Measurements from ENCODE around the gene BSN. TPM values are rescaled to one million over a fixed set of nuclear protein-coding genes. Genes with fewer than 3 reads are reported as not detected.

Gene BSN
- total RNA-seq (ENCODE audit: unreplicated experiment) = 46.9 TPM
- long read RNA-seq, partial matches to known transcripts = 0 of 2 reads
- long read RNA-seq, other reads (novel, unspliced or antisense) = 2 of 2 reads

GRCh38 chr3:49553692-49554632, at the start of gene BSN:
BSN (plus strand) TSS chr3:49554477; CDS start chr3:49554603, 126 bp downstream.
- peaks cover 21% of the 10 kb centered on the region for H3K9me3 Mint-ChIP-seq (ENCODE audit: unreplicated experiment)
- no peaks in the 10 kb centered on the region for H3K36me3 Mint-ChIP-seq (ENCODE audit: unreplicated experiment)
- peak within 1 kb of the TSS; percentile 97 for H3K4me3 Mint-ChIP-seq (ENCODE audit: unreplicated experiment)
- peaks cover 18% of the 10 kb centered on the region for H3K27me3 Mint-ChIP-seq (ENCODE audit: unreplicated experiment)
- peaks cover 45% of the 10 kb centered on the region for H3K4me1 Mint-ChIP-seq (ENCODE audit: low read depth, unreplicated experiment)
- TF ChIP-seq, protein P1, sequence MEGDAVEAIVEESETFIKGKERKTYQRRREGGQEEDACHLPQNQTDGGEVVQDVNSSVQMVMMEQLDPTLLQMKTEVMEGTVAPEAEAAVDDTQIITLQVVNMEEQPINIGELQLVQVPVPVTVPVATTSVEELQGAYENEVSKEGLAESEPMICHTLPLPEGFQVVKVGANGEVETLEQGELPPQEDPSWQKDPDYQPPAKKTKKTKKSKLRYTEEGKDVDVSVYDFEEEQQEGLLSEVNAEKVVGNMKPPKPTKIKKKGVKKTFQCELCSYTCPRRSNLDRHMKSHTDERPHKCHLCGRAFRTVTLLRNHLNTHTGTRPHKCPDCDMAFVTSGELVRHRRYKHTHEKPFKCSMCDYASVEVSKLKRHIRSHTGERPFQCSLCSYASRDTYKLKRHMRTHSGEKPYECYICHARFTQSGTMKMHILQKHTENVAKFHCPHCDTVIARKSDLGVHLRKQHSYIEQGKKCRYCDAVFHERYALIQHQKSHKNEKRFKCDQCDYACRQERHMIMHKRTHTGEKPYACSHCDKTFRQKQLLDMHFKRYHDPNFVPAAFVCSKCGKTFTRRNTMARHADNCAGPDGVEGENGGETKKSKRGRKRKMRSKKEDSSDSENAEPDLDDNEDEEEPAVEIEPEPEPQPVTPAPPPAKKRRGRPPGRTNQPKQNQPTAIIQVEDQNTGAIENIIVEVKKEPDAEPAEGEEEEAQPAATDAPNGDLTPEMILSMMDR (IDR thresholded peaks at IDR 0.05; ENCODE audit: partially characterized antibody, unreplicated experiment) = no peak
- peak; percentile 98 for DNase-seq
- peak within 1 kb of the TSS; percentile 100 for H3K27ac Mint-ChIP-seq (ENCODE audit: unreplicated experiment)

GRCh38 chr3:49506906-49507305, 47.4 kb upstream of the BSN start:
- TF ChIP-seq, protein P1 (IDR thresholded peaks at IDR 0.05; ENCODE audit: partially characterized antibody, unreplicated experiment) = no peak
- Mint-ChIP-seq H3K9me3 (ENCODE audit: unreplicated experiment) (no peaks in the 10 kb centered on the region), H3K4me1 (ENCODE audit: low read depth, unreplicated experiment) (no peaks in the 10 kb centered on the region), H3K36me3 (ENCODE audit: unreplicated experiment) (no peaks in the 10 kb centered on the region), H3K27me3 (ENCODE audit: unreplicated experiment) (no peaks in the 10 kb centered on the region), H3K4me3 (ENCODE audit: unreplicated experiment) (no peak overlapping the region), H3K27ac (ENCODE audit: unreplicated experiment) (no peak overlapping the region)
- no peak for DNase-seq

DNA sequence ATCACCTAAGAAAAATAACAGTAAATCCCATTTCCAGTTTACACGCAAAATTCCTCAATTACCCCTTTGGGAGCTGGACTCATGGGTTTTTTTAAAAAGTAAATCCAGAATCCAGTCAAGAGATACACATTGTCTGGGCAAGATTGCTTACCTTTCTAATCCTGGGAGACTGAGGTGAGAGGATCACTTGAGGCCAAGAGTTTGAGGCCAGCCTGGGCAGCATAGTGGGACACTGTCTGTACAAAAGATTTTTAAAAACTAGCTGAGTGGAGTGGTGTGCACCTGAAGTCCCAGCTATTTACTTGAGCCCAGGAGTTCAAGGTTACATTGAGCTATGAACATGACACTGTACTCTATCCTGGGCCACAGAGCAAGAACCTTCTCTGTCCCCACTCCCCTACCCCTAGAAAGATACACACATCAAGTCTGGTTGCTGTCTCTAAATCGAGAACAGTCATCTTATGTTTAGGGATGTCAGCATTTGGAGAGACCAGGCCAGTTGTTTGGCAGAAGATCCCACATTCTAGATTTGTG, 45.2 kb upstream of the BSN start:
- Mint-ChIP-seq H3K27me3 (ENCODE audit: unreplicated experiment) (no peaks in the 10 kb centered on the region), H3K4me3 (ENCODE audit: unreplicated experiment) (no peak overlapping the region), H3K36me3 (ENCODE audit: unreplicated experiment) (no peaks in the 10 kb centered on the region), H3K9me3 (ENCODE audit: unreplicated experiment) (no peaks in the 10 kb centered on the region), H3K4me1 (ENCODE audit: low read depth, unreplicated experiment) (no peaks in the 10 kb centered on the region), H3K27ac (ENCODE audit: unreplicated experiment) (no peak overlapping the region)
- no peak for DNase-seq
- TF ChIP-seq, protein P1 (IDR thresholded peaks at IDR 0.05; ENCODE audit: partially characterized antibody, unreplicated experiment) = no peak

- Mint-ChIP-seq H3K36me3 (ENCODE audit: unreplicated experiment) (no peaks in the 10 kb centered on the region), H3K27me3 (ENCODE audit: unreplicated experiment) (no peaks in the 10 kb centered on the region)
These were observed 42.6 kb upstream of the BSN start for GRCh38 chr3:49511639-49512038.

More at GRCh38 chr3:49511639-49512038, 42.6 kb upstream of the BSN start:
- H3K4me1 Mint-ChIP-seq (ENCODE audit: low read depth, unreplicated experiment) = no peaks in the 10 kb centered on the region
- no peak overlapping the region for H3K27ac Mint-ChIP-seq (ENCODE audit: unreplicated experiment)
- TF ChIP-seq, protein P1 (IDR thresholded peaks at IDR 0.05; ENCODE audit: partially characterized antibody, unreplicated experiment) = no peak
- H3K4me3 Mint-ChIP-seq (ENCODE audit: unreplicated experiment) = no peak overlapping the region
- DNase-seq = no peak
- H3K9me3 Mint-ChIP-seq (ENCODE audit: unreplicated experiment) = no peaks in the 10 kb centered on the region

All from glutamatergic neuron (in vitro differentiated cells).